WERI-Rb-1 (cell line): ENCODE results near the gene IGFBP4.

Experiments
- DNase-seq: peaks from one replicate; pipeline ENCODE4 v3.0.0-alpha.2; 2020
- H3K27ac ChIP-seq: fragments of 250-450 bp; sonication (Bioruptor Pico); 2 replicates; pipeline ENCODE4 v1.5.1; 2020; ENCODE audit warnings: mild to moderate bottlenecking, moderate library complexity
- H3K27me3 ChIP-seq: fragments of 250-450 bp; sonication (Bioruptor Pico); 2 replicates; pipeline ENCODE4 v1.5.1; 2021; ENCODE audit warnings: mild to moderate bottlenecking, low read depth, moderate library complexity; ENCODE audit not compliant: insufficient read depth, severe bottlenecking
- H3K36me3 ChIP-seq: fragments of 250-450 bp; sonication (Bioruptor Pico); 2 replicates; pipeline ENCODE4 v1.5.1; 2020; ENCODE audit warnings: mild to moderate bottlenecking, moderate library complexity
- H3K4me3 ChIP-seq: 2 replicates; pipeline ENCODE4 v1.5.1; 2011; ENCODE audit warnings: low read depth, mild to moderate bottlenecking, control low read depth, low read length
- H3K9me3 ChIP-seq: fragments of 250-450 bp; sonication (Bioruptor Pico); 2 replicates; pipeline ENCODE4 v1.5.1; 2021; ENCODE audit warnings: mild to moderate bottlenecking, moderate library complexity; ENCODE audit not compliant: severe bottlenecking
- TF ChIP-seq, protein P1 (sequence below): IDR thresholded peaks from 2 replicates; pipeline ENCODE4 v1.5.1; 2011; ENCODE audit warnings: low read depth, mild to moderate bottlenecking, control low read depth, inconsistent platforms, low read length

IGFBP4 gene

GRCh38 chr17:40500709-40501108 lies 57.5 kb downstream of the IGFBP4 start:
- no peaks in the 10 kb centered on the region for H3K27me3 ChIP-seq
- H3K27ac ChIP-seq = no peak overlapping the region
- H3K4me3 ChIP-seq = no peak overlapping the region
- no peak for DNase-seq
- TF ChIP-seq, protein P1, sequence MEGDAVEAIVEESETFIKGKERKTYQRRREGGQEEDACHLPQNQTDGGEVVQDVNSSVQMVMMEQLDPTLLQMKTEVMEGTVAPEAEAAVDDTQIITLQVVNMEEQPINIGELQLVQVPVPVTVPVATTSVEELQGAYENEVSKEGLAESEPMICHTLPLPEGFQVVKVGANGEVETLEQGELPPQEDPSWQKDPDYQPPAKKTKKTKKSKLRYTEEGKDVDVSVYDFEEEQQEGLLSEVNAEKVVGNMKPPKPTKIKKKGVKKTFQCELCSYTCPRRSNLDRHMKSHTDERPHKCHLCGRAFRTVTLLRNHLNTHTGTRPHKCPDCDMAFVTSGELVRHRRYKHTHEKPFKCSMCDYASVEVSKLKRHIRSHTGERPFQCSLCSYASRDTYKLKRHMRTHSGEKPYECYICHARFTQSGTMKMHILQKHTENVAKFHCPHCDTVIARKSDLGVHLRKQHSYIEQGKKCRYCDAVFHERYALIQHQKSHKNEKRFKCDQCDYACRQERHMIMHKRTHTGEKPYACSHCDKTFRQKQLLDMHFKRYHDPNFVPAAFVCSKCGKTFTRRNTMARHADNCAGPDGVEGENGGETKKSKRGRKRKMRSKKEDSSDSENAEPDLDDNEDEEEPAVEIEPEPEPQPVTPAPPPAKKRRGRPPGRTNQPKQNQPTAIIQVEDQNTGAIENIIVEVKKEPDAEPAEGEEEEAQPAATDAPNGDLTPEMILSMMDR = no peak
- H3K36me3 ChIP-seq = no peaks in the 10 kb centered on the region
- no peaks in the 10 kb centered on the region for H3K9me3 ChIP-seq

DNA sequence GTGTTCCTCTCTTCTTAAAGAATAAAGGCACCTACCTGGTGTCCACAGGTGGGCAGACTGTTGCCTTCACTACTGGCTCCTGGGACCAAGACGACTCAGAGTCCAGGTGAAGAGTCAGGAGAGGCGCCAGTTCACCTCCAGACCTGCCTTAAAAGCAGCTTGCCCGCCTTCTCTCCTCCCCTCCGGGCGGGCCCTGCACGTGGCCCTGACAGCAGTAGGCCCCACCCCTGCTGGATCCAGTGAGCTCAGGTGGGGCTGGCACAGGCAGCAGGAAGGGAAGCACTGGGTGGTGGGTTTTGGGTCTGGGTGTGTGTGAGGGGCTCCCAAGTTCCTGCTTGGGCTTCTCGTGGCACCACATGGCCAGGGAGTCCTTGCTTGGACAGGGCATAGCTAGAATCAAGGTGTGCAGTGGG lies 58.3 kb downstream of the IGFBP4 start, which contains the start of gene TNS4:
TSS of gene TNS4 (minus strand) at position 125 of the 413 bp plus-strand sequence. CDS start 5,198 bp downstream, outside the sequence.
- no peaks in the 10 kb centered on the region for H3K36me3 ChIP-seq
- H3K27ac ChIP-seq = no peak within 1 kb of the TSS
- TF ChIP-seq, protein P1 = no peak
- no peaks in the 10 kb centered on the region for H3K27me3 ChIP-seq
- DNase-seq = no peak
- H3K9me3 ChIP-seq = no peaks in the 10 kb centered on the region
- H3K4me3 ChIP-seq = no peak within 1 kb of the TSS

GRCh38 chr17:40502716-40503115 lies 59.5 kb downstream of the IGFBP4 start:
- no peak for DNase-seq
- Histone ChIP-seq H3K4me3 (no peak overlapping the region), H3K27ac (no peak overlapping the region), H3K36me3 (no peaks in the 10 kb centered on the region), H3K27me3 (no peaks in the 10 kb centered on the region), H3K9me3 (no peaks in the 10 kb centered on the region)
- TF ChIP-seq, protein P1 = no peak

DNA sequence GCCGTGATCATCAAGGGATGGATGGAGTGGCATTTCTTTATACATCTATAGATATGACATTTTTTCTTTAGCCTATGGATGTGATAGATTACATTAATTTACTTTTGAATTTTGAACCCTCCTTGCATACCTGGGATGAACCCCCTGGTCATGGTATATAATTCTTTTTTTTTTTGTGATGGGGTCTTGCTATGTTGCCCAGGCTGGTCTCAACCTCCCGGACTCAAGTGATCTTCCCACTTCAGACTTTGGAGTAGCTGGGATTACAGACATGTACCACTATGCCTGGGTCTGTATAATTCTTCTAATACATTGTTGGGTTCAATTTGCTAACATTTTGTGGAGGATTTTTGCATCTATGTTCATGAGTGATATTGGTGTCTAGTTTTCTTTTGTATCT lies 59.9 kb downstream of the IGFBP4 start:
- H3K4me3 ChIP-seq = no peak overlapping the region
- H3K36me3 ChIP-seq = no peaks in the 10 kb centered on the region
- no peak overlapping the region for H3K27ac ChIP-seq
- H3K27me3 ChIP-seq = no peaks in the 10 kb centered on the region
- no peaks in the 10 kb centered on the region for H3K9me3 ChIP-seq
- TF ChIP-seq, protein P1 = no peak
- DNase-seq = no peak

- Histone ChIP-seq H3K27me3 (no peaks in the 10 kb centered on the region), H3K27ac (no peak overlapping the region), H3K36me3 (no peaks in the 10 kb centered on the region), H3K9me3 (no peaks in the 10 kb centered on the region), H3K4me3 (no peak overlapping the region)
- TF ChIP-seq, protein P1 = no peak
- no peak for DNase-seq
Observed at GRCh38 chr17:40506786-40507185, 63.5 kb downstream of the IGFBP4 start.
